Measurements from ENCODE around the gene NKPD1.

The NKPD1 gene

DNA sequence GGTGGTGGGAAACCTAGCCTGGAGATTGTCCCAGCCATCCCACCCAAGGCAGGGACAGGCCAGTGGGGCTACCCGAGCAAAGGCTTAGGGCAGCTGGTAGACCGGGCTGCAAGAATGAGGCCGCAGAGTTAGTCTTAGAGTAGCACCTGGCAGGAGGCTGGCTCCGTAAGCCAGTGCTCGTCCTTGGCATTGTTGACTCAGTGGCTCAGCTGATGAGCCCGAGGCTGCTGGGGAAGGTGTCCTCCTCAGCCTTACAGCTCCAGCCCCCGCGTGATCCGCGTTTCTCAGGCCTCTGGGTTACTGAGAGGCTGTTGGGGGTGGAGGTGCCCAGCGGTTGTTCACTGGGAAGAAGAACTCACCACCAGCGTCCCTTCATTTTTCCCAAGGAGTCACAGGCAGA lies 43.1 kb downstream of the NKPD1 start:
- DNase-seq = peak in 2 of 4 experiments; percentile 14 to 70

DNA sequence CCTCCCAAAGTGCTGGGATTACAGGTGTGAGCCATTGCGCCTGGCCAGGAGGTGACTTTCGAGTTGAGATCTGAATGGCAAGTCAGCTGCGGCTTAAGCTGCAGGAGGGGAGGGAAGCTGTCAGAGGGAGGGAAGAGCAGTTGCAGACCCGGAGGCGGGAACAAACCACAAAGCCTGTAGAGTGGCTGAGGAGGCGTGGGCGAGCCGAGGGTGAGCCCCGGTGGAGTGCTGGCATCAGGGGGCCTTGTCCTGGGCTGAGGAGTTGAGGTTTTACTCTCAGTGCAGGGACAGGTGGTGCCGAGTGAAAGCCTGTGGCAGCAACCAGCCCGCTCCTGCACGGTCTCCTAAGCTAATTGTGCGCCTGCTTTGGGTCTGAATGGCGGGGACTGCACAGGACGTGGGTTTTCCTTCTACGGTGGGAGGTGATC lies 43.6 kb downstream of the NKPD1 start:
- peak; percentile 68 to 87 (median 82) for DNase-seq

DNA sequence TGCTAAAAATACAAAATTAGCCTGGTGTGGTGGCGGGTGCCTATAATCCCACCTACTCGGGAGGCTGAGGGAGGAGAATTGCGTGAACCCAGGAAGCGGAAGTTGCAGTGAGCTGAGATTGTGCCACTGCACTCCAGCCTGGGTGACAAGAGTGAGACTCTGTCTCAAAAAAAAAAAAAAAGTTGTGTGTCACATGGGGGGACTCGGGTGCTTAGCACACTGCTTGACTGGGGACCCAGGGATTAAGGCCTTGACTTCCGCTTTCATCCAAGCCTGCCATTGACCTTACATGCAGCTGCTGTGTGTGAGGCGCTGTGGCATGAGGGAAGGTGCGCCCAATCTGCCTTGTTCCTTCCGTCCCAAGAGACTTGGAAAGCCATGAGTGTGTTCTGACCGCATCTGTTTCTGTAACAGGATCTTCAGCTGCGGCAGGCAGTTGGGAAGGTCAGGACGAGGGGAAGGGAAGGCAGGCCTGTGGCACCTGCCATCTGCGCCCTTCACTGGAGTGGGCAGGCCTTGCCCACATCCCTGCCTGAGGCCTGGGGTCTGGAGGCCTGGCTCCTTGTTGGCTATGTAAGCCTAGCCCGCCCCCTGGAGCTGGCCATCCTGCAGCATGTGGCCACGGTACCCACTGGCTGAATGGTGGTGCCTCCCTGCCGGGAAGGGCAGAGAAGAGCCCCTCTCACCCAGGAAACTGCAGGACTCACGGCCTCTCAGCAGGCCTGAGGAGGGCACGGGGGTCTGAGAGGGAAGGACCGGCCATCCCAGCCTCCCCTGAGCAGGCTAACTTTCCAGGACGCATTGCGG lies 44.8 kb downstream of the NKPD1 start:
- peak; percentile 50 to 83 (median 74) for DNase-seq

DNA sequence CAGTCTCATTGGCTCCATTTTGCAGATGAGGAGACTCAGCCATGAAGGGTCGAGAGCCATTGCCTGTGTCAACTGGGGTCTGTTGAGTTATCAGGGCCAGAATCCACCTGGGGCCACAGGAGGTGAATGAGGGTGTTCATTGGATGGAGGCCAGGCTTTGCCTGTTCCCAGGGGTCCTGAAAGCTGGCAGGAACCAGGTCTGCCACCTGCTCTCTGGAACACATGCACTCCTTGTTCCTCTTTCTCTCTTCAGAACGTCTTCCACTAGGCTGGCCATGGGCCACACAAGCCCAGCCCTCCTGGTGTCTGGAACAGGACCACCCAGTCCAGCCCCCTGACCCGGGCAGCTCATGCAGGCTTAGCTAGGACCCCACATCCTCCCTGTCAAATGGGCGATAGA lies 46.7 kb downstream of the NKPD1 start:
- DNase-seq = no peak

DNA sequence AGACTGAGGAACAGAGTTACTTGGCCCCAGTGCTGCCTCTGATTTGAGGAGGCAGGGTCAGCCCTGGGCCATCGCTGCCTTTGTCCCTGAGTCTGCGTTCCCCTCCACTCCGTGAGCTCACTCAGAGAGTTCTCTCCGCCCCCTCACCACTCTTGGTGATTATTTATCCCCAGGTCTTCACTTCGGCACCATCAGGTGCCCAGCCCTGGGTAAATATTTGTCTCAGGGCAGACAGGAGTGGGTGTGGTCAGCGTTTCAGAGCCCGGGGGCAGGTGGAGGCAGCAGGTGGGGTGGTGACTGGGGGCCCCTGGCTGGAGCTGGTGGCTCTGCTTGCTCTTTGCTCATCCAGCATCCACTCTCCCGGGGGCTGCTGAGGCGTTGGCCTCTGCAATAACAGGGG lies 47.2 kb downstream of the NKPD1 start:
- no peak for DNase-seq

DNA sequence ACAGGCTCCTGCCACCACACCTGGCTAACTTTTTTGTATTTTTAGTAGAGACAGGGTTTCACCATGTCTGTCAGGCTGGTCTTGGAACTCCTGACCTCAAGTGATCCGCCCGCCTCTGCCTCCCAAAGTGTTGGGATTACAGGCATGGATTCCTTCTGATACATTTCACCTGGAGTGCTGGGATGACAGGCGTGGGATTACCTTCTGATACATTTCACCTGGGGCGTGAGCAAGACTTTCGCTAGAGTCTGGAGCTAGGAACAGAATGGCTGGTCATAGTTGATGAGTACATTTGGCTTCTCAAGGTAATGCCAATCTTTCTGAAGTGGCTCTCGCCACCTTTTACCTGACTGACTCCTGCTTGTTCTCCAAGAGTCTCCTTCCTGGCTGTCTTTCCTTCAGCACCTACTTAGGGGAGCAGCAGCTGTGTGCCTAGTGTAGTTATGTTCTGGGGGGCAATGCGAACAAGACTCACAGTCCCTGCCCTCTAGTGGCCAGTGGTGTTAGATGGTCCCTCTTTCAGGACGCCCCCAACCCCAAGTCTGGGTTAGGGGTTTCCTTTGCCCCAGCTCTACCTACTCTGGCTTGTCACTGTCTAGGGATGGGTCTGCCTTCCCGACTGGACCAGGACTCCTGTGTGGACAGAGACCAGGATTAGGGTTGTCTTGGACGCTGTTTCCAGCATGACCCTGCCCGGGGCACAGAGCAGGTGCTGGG lies 48.5 kb downstream of the NKPD1 start:
- DNase-seq = no peak
